Activated B cell treated with CpG ODN at 0.5 μM for 24 hours (primary cell): ENCODE data around the gene NCS1. TPM values are rescaled to one million over a fixed set of nuclear protein-coding genes. Genes with fewer than 3 reads are reported as not detected.

Experiments used
- ATAC-seq: fragments of 200-7000 bp; cut with Tn5 transposase; one replicate; pipeline ENCODE4 v1.10.0; 2021; ENCODE audit warnings: low read depth, mild to moderate bottlenecking, moderate library complexity
- CTCF ChIA-PET: fragments of 350-600 bp; sonication (Branson Sonifier 250); formaldehyde crosslinking; loops from one replicate; lab custom pipeline; 2021; ENCODE audit warnings: antibody characterized with exemption; lab: Charles Lee
- POLR2A ChIA-PET: fragments of 350-600 bp; sonication (Branson Sonifier 250); formaldehyde crosslinking; loops from one replicate; lab custom pipeline; 2021; ENCODE audit warnings: antibody characterized with exemption; lab: Charles Lee
- DNase-seq: peaks from one replicate; pipeline ENCODE4 v3.0.0; 2022
- H3K27ac Mint-ChIP-seq: one replicate; pipeline ENCODE4 v1.8.0; 2020; ENCODE audit warnings: mixed read lengths
- H3K27me3 Mint-ChIP-seq: one replicate; pipeline ENCODE4 v1.8.0; 2021; ENCODE audit warnings: mixed read lengths
- H3K36me3 Mint-ChIP-seq: one replicate; pipeline ENCODE4 v1.8.0; 2021; ENCODE audit warnings: low read depth, mixed read lengths
- H3K4me1 Mint-ChIP-seq: one replicate; pipeline ENCODE4 v1.8.0; 2021; ENCODE audit warnings: mixed read lengths
- H3K4me3 Mint-ChIP-seq: one replicate; pipeline ENCODE4 v1.8.0; 2020; ENCODE audit warnings: mild to moderate bottlenecking, mixed read lengths
- H3K9me3 Mint-ChIP-seq: one replicate; pipeline ENCODE4 v1.8.0; 2020; ENCODE audit warnings: mixed read lengths
- CTCF ChIP-seq: fragments of 200-600 bp; IDR thresholded peaks from one replicate; pipeline ENCODE4 v1.8.0; 2022; ENCODE audit warnings: antibody characterized with exemption, mild to moderate bottlenecking
- intact Hi-C: fragments of 100-400 bp; cut with micrococcal nuclease; formaldehyde crosslinking; loops from one replicate; pipeline ENCODE4 v1.15.1; 2024
- total RNA-seq: library from RNA; stranded (reverse); gene quantifications from 2 replicates; pipeline ENCODE4 v1.2.3, GENCODE V29; 2022

Gene NCS1
- total RNA-seq, 1 donor from 2014 or later: 0.24 TPM

DNA sequence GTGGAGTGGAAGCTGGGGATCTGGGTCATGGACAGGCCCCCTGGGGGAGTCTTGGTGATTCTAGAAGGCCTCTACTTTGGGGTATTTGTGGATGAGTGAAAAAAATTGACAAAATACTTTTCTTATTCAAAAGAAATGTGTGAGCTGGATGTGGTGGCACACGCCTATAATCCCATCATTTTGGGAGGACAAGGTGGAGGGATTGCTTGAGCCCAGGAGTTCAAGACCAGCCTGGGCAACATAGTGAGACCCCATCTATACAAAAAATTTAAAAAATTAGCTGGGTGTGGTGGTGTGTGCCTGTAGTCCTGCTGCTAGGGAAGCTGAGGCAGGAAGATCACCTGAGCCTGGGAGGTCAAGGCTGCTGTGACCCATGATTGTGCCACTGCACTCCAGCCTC lies 6.6 kb upstream of the NCS1 start:
- Mint-ChIP-seq H3K36me3 (no peaks in the 10 kb centered on the region), H3K27ac (no peak overlapping the region), H3K27me3 (peaks cover 16% of the 10 kb centered on the region), H3K4me1 (no peaks in the 10 kb centered on the region), H3K4me3 (no peak overlapping the region), H3K9me3 (no peaks in the 10 kb centered on the region)
- DNase-seq (no peak), ATAC-seq (no peak)
- CTCF ChIA-PET: no interaction called here
- TF ChIP-seq CTCF: no peak
- POLR2A ChIA-PET: no interaction called here
- intact Hi-C loops: no loop called here

GRCh38 chr9:130166399-130166798 lies 5.8 kb upstream of the NCS1 start:
- ChIA-PET CTCF (no interaction called here), POLR2A (interaction anchor here (0.6 kb wide), 2 partner anchors 15 to 103 kb away, joined by 3 to 6 read pairs; no protein-coding TSS in a partner anchor)
- ATAC-seq (no peak), DNase-seq (no peak)
- TF ChIP-seq CTCF: no peak
- H3K9me3 Mint-ChIP-seq: no peaks in the 10 kb centered on the region
- H3K4me1 Mint-ChIP-seq: peaks cover 2% of the 10 kb centered on the region
- H3K27ac Mint-ChIP-seq: no peak overlapping the region
- no peaks in the 10 kb centered on the region for H3K36me3 Mint-ChIP-seq
- peaks cover 23% of the 10 kb centered on the region for H3K27me3 Mint-ChIP-seq
- H3K4me3 Mint-ChIP-seq: no peak overlapping the region
- intact Hi-C loops: no loop called here

GRCh38 chr9:130167927-130168326 lies 4.3 kb upstream of the NCS1 start:
- intact Hi-C loops: no loop called here
- no peaks in the 10 kb centered on the region for H3K9me3 Mint-ChIP-seq
- no peak overlapping the region for H3K4me3 Mint-ChIP-seq
- no peak for ATAC-seq
- peaks cover 24% of the 10 kb centered on the region for H3K27me3 Mint-ChIP-seq
- no peak for TF ChIP-seq CTCF
- H3K36me3 Mint-ChIP-seq: no peaks in the 10 kb centered on the region
- no peak for DNase-seq
- ChIA-PET POLR2A (interaction anchor here (0.7 kb wide), 1 partner anchor 37 kb away, joined by 5 read pairs; no protein-coding TSS in a partner anchor), CTCF (no interaction called here)
- peaks cover 2% of the 10 kb centered on the region for H3K4me1 Mint-ChIP-seq
- no peak overlapping the region for H3K27ac Mint-ChIP-seq

DNA sequence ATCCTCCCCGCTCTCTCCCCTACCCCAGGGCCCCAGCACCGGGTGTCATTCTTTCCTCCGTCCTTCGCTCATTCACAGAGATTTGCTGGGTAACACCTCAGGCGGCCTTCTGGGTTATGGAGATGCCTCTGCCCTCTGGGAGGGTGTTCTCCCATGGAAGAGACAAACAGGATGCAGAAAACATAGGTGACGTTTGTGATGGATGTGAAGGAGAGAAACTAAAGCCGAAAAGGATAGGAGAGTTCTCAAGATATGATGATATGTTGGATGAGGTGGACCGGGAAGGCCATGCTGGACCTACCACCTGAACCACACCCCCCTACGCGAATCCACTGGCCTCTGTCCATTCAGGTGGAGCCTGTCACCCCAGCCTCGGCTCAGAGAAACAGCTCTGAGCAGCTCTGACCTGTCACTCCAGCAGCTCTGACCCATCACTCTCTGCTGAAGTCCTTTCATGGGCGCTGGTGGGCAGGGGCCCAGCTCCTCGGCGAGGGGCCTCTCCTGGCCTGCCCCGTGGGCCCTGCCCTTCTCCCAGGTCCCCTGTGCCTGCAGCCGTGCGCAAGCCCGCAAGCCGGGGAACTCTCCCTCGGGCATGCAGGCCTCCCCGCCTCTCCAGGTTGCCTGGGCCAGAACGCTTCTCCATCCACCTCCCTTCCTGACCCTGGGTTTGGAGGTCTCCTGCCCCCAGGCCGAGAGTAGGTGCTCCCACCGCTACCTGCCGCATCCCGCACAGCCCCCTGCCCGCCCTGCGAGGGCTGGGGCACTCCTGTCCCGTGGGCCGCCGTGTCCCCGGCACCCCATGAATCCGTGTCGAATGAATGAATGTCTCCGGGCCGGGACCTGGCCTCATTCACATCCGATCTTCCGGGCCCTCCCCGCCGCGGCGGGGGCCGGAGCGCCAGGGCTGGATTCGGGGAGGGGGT lies 717 bp upstream of the NCS1 start:
- intact Hi-C loops: loop anchor here (2.0 kb wide), 1 partner anchor 65 kb away; no protein-coding TSS in a partner anchor
- Mint-ChIP-seq H3K9me3 (no peaks in the 10 kb centered on the region), H3K27me3 (peaks cover 36% of the 10 kb centered on the region), H3K4me3 (peak overlapping the region; percentile 46), H3K4me1 (peaks cover 4% of the 10 kb centered on the region), H3K27ac (no peak overlapping the region), H3K36me3 (no peaks in the 10 kb centered on the region)
- TF ChIP-seq CTCF: no peak
- ATAC-seq (no peak), DNase-seq (no peak)
- CTCF ChIA-PET: no interaction called here
- POLR2A ChIA-PET: no interaction called here

- H3K36me3 Mint-ChIP-seq: no peaks in the 10 kb centered on the region
- TF ChIP-seq CTCF: no peak
- peak overlapping the region; percentile 66 for H3K4me3 Mint-ChIP-seq
- peak; percentile 34 for ATAC-seq
- H3K27me3 Mint-ChIP-seq: peaks cover 36% of the 10 kb centered on the region
- POLR2A ChIA-PET: no interaction called here
- DNase-seq: no peak
- peaks cover 4% of the 10 kb centered on the region for H3K4me1 Mint-ChIP-seq
- no peak overlapping the region for H3K27ac Mint-ChIP-seq
- no peaks in the 10 kb centered on the region for H3K9me3 Mint-ChIP-seq
- CTCF ChIA-PET: no interaction called here
- intact Hi-C loops: loop anchor here (2.0 kb wide), 1 partner anchor 66 kb away; no protein-coding TSS in a partner anchor
Measured at GRCh38 chr9:130172858-130173665, 858 bp downstream of the NCS1 start.
